Skeletal muscle satellite cell (primary cell): ENCODE data around the gene BPIFB4.

Experiments used
- H3K27me3 ChIP-seq: 2 replicates; pipeline ENCODE4 v1.7.0; 2013; ENCODE audit warnings: low read length; ENCODE audit not compliant: control insufficient read depth, insufficient read depth
- H3K36me3 ChIP-seq: 2 replicates; pipeline ENCODE4 v1.7.0; 2013; ENCODE audit warnings: mild to moderate bottlenecking, control low read depth, low read length; ENCODE audit not compliant: insufficient read depth
- H3K4me1 ChIP-seq: 2 replicates; pipeline ENCODE4 v1.7.0; 2013; ENCODE audit warnings: low read length; ENCODE audit not compliant: control insufficient read depth, insufficient read depth
- H3K4me2 ChIP-seq: 2 replicates; pipeline ENCODE4 v1.7.0; 2013; ENCODE audit warnings: mild to moderate bottlenecking, low read length
- H3K4me3 ChIP-seq: 2 replicates; pipeline ENCODE4 v1.7.0; 2013; ENCODE audit warnings: low read length
- H3K9ac ChIP-seq: 2 replicates; pipeline ENCODE4 v1.7.0; 2013; ENCODE audit warnings: mild to moderate bottlenecking, low read depth, low read length, moderate library complexity
- H3K9me3 ChIP-seq: replicated peaks from 2 replicates; pipeline ENCODE4 v1.7.0; 2013; ENCODE audit warnings: mild to moderate bottlenecking, control low read depth, low read length

Gene BPIFB4

GRCh38 chr20:33154252-33154651 lies 74.8 kb downstream of the BPIFB4 start:
- H3K4me3 ChIP-seq = no peak overlapping the region
- peaks cover 9% of the 10 kb centered on the region for H3K27me3 ChIP-seq
- no peak overlapping the region for H3K9ac ChIP-seq
- no peak overlapping the region for H3K4me2 ChIP-seq
- no peaks in the 10 kb centered on the region for H3K9me3 ChIP-seq
- no peaks in the 10 kb centered on the region for H3K36me3 ChIP-seq
- H3K4me1 ChIP-seq = no peaks in the 10 kb centered on the region

GRCh38 chr20:33158637-33159385 lies 79.4 kb downstream of the BPIFB4 start:
- Histone ChIP-seq H3K36me3 (no peaks in the 10 kb centered on the region), H3K27me3 (peaks cover 9% of the 10 kb centered on the region), H3K4me1 (no peaks in the 10 kb centered on the region), H3K9me3 (no peaks in the 10 kb centered on the region), H3K9ac (no peak overlapping the region), H3K4me2 (no peak overlapping the region), H3K4me3 (no peak overlapping the region)

- no peaks in the 10 kb centered on the region for H3K9me3 ChIP-seq
- no peaks in the 10 kb centered on the region for H3K36me3 ChIP-seq
- H3K4me3 ChIP-seq = no peak overlapping the region
- H3K9ac ChIP-seq = no peak overlapping the region
- H3K4me1 ChIP-seq = no peaks in the 10 kb centered on the region
- no peak overlapping the region for H3K4me2 ChIP-seq
- peaks cover 11% of the 10 kb centered on the region for H3K27me3 ChIP-seq
Measured at GRCh38 chr20:33159713-33160112, 80.3 kb downstream of the BPIFB4 start.

- H3K4me1 ChIP-seq = no peaks in the 10 kb centered on the region
- H3K4me2 ChIP-seq = no peak overlapping the region
- H3K9ac ChIP-seq = no peak overlapping the region
- no peaks in the 10 kb centered on the region for H3K36me3 ChIP-seq
- peaks cover 9% of the 10 kb centered on the region for H3K27me3 ChIP-seq
- no peak overlapping the region for H3K4me3 ChIP-seq
- no peaks in the 10 kb centered on the region for H3K9me3 ChIP-seq
Measured at GRCh38 chr20:33160681-33161080, 81.2 kb downstream of the BPIFB4 start.
